Activated CD4-positive, alpha-beta T cell treated with anti-CD3 and anti-CD28 coated beads for 48 hours (primary cell): ENCODE data around the gene PCDHB12.
A peak's percentile ranks its signal among the peaks of the same experiment; 100 is the strongest.
"Not testable (repeated sequence)": the region's sequence is repeated elsewhere in the genome, so short reads cannot be mapped to it uniquely, and the experiment has no call there.

Experiments
- DNase-seq: peaks from one replicate; pipeline ENCODE4 v3.0.0-alpha.2; 2020

Gene PCDHB12

DNA sequence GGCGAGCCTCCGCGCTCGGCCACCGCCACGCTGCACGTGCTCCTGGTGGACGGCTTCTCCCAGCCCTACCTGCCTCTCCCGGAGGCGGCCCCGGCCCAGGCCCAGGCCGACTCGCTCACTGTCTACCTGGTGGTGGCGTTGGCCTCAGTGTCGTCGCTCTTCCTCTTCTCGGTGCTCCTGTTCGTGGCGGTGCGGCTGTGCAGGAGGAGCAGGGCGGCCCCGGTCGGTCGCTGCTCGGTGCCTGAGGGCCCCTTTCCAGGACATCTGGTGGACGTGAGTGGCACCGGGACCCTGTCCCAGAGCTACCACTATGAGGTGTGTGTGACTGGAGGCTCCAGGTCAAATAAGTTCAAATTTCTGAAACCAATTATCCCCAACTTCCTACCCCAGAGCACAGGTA lies 2.3 kb downstream of the PCDHB12 start:
- DNase-seq, result not testable (repeated sequence)

GRCh38 chr5:141213656-141214339 lies 5.3 kb downstream of the PCDHB12 start, which contains the start of gene PCDHB13:
TSS of gene PCDHB13 (plus strand) at chr5:141213919. CDS start at chr5:141214124, 205 bp downstream.
- peak; percentile 18 for DNase-seq

- not testable (repeated sequence) for DNase-seq
Measured at GRCh38 chr5:141214583-141214982, 6.1 kb downstream of the PCDHB12 start.

DNA sequence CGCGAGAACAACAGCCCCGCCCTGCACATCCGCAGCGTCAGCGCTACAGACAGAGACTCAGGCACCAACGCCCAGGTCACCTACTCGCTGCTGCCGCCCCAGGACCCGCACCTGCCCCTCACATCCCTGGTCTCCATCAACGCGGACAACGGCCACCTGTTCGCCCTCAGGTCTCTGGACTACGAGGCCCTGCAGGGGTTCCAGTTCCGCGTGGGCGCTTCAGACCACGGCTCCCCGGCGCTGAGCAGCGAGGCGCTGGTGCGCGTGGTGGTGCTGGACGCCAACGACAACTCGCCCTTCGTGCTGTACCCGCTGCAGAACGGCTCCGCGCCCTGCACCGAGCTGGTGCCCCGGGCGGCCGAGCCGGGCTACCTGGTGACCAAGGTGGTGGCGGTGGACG lies 7.0 kb downstream of the PCDHB12 start:
- not testable (repeated sequence) for DNase-seq

DNA sequence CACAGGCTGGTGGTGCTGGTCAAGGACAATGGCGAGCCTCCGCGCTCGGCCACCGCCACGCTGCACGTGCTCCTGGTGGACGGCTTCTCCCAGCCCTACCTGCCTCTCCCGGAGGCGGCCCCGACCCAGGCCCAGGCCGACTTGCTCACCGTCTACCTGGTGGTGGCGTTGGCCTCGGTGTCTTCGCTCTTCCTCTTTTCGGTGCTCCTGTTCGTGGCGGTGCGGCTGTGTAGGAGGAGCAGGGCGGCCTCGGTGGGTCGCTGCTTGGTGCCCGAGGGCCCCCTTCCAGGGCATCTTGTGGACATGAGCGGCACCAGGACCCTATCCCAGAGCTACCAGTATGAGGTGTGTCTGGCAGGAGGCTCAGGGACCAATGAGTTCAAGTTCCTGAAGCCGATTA lies 7.5 kb downstream of the PCDHB12 start:
- not testable (repeated sequence) for DNase-seq

GRCh38 chr5:141223112-141223783 lies 14.7 kb downstream of the PCDHB12 start, which contains the start of gene PCDHB14:
TSS of gene PCDHB14 (plus strand) at chr5:141223343. CDS start at chr5:141223506, 163 bp downstream.
- DNase-seq, result no peak

- not testable (repeated sequence) for DNase-seq
Measured at GRCh38 chr5:141224844-141225243, 16.3 kb downstream of the PCDHB12 start.

GRCh38 chr5:141225421-141225820 lies 16.9 kb downstream of the PCDHB12 start:
- DNase-seq, result not testable (repeated sequence)

DNA sequence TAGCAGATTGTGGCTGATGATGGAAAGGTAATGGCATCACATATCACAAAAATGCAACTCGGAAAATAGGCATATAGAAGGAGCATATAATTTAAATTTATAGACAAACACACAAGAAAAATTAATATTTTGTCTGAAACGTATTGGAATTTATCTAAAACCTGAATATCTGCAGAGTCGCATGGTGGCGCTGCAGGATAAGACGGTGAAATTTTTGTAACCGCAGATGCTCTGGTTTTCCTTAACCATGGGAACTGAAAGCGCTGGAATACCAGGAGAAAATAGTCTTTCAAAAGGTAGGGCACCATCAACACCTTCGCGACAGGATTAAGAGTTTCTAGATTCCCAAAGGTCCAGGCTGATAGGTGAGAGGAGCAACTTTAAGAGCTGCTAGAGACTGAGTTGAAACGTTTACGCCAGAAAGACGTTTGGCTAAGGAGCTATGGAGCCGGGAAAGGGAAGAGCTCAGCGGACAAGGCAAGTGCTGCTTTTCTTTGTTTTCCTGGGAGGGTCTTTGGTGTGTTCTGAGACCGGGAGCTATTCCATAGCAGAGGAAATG lies 25.7 kb downstream of the PCDHB12 start:
- DNase-seq, result no peak

- not testable (repeated sequence) for DNase-seq
Measured at GRCh38 chr5:141235922-141236321, 27.4 kb downstream of the PCDHB12 start.

- no peak for DNase-seq
Measured at GRCh38 chr5:141236516-141237313, 28.2 kb downstream of the PCDHB12 start.

GRCh38 chr5:141241496-141241895 lies 33.0 kb downstream of the PCDHB12 start:
- no peak for DNase-seq

DNA sequence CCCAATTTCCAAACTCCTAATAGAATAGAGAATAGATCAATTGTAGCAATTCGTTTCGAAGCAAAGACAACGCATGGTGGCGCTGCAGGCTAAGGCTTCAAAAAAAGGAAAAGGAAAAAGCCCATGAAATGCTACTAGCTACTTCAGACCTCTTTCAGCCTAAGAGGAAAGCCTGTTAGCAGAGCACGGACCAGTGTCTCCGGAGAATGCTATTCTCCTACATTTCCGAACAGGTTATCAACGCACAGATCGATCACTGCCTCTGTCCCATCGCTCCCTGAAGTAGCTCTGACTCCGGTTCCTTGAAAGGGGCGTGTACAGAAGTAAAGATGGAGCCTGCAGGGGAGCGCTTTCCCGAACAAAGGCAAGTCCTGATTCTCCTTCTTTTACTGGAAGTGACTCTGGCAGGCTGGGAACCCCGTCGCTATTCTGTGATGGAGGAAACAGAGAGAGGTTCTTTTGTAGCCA lies 36.8 kb downstream of the PCDHB12 start, which contains the start of gene PCDHB15:
PCDHB15 (plus strand) TSS at position 146 of the 468 bp plus-strand sequence; CDS start at position 330, 184 bp downstream.
- peak; percentile 14 for DNase-seq

GRCh38 chr5:141246971-141247370 lies 38.5 kb downstream of the PCDHB12 start:
- DNase-seq, result not testable (repeated sequence)

DNA sequence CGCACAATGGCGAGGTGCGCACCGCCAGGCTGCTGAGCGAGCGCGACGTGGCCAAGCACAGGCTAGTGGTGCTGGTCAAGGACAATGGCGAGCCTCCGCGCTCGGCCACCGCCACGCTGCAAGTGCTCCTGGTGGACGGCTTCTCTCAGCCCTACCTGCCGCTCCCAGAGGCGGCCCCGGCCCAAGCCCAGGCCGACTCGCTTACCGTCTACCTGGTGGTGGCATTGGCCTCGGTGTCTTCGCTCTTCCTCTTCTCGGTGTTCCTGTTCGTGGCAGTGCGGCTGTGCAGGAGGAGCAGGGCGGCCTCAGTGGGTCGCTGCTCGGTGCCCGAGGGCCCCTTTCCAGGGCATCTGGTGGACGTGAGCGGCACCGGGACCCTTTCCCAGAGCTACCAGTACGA lies 38.9 kb downstream of the PCDHB12 start:
- not testable (repeated sequence) for DNase-seq

GRCh38 chr5:141250576-141250975 lies 42.1 kb downstream of the PCDHB12 start:
- no peak for DNase-seq

DNA sequence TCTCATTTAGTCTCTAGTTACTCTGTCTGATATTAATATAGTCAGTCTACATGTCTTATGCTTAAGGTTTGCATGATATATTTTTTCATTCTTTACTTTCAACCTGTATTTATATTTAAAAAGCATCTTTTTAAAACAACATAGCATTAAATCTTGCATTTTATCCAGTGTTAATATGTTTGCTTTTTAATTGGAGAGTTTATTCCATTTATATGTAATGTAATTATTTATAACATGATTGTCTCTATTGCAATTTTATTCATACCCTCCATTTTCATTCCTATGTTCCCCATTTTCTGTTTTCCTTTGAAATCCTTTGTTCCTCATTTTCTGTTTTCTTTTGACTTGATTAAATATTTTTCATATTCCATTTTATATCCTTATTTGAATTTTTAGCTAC lies 49.9 kb downstream of the PCDHB12 start:
- no peak for DNase-seq

DNA sequence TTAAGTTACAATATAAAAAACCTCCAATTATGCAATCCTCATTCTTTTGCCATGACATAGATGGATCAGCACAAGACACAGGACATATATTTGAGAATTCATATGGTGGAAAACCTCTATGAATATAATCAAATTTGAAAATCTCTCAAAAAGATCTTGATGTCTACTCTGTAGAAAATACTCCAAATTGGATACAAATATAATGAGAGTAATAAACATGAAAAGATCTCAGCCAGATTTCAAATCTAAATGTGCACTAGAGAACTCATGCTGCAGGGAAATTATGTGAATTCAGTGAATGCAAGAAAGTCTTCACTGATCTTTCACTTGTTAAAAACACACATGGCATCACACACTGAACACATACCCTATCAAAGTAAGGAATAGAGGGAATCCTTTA lies 50.4 kb downstream of the PCDHB12 start:
- DNase-seq, result no peak

- no peak for DNase-seq
Measured at GRCh38 chr5:141260458-141261237, 52.1 kb downstream of the PCDHB12 start.

GRCh38 chr5:141261238-141261546 lies 52.7 kb downstream of the PCDHB12 start:
- no peak for DNase-seq
